HFFc6 (cell line): ENCODE measurements around the gene TMSB4X. TPM values are rescaled to one million over a fixed set of nuclear protein-coding genes. Genes with fewer than 3 reads are reported as not detected.
"Not testable (repeated sequence)": the region's sequence is repeated elsewhere in the genome, so short reads cannot be mapped to it uniquely, and the experiment has no call there.

ENCODE experiments used
- DNase-seq: peaks from one replicate; pipeline ENCODE4 v3.0.0-alpha.2; 2018
- H3K27ac Mint-ChIP-seq: 2 replicates; pipeline ENCODE4 v1.8.0; 2020; ENCODE audit warnings: mild to moderate bottlenecking, mixed read lengths
- H3K27me3 Mint-ChIP-seq: 2 replicates; pipeline ENCODE4 v1.8.0; 2021; ENCODE audit warnings: mild to moderate bottlenecking, moderate library complexity, mixed read lengths; ENCODE audit not compliant: insufficient read depth
- H3K36me3 Mint-ChIP-seq: 2 replicates; pipeline ENCODE4 v1.8.0; 2021; ENCODE audit warnings: low read depth, mixed read lengths
- H3K4me1 Mint-ChIP-seq: 2 replicates; pipeline ENCODE4 v1.8.0; 2020; ENCODE audit warnings: low read depth, mixed read lengths
- H3K4me3 Mint-ChIP-seq: 2 replicates; pipeline ENCODE4 v1.8.0; 2020; ENCODE audit warnings: mild to moderate bottlenecking, moderate library complexity, mixed read lengths
- H3K9me3 Mint-ChIP-seq: 2 replicates; pipeline ENCODE4 v1.8.0; 2020; ENCODE audit warnings: mild to moderate bottlenecking, mixed read lengths
- total RNA-seq, 6 experiments: library from RNA; stranded (reverse); fragmentation: NEBNext Ultra II Directional; extraction: Animal tissue kit (Norgen Biotek cat#: 25700); gene quantifications; 2 replicates in 1 of 6; 3 replicates in 5 of 6; pipeline ENCODE4 v1.2.3, GENCODE V29; 2021
- TF ChIP-seq, protein P1 (sequence below): fragments of 200-600 bp; sonication (generic); IDR thresholded peaks from 2 replicates; pipeline ENCODE4 v1.5.0; 2021; ENCODE audit warnings: antibody characterized with exemption, mild to moderate bottlenecking

Gene TMSB4X
- total RNA-seq, 6 experiments from 2014 or later = 2,364 to 3,067 (median 2,845) TPM

DNA sequence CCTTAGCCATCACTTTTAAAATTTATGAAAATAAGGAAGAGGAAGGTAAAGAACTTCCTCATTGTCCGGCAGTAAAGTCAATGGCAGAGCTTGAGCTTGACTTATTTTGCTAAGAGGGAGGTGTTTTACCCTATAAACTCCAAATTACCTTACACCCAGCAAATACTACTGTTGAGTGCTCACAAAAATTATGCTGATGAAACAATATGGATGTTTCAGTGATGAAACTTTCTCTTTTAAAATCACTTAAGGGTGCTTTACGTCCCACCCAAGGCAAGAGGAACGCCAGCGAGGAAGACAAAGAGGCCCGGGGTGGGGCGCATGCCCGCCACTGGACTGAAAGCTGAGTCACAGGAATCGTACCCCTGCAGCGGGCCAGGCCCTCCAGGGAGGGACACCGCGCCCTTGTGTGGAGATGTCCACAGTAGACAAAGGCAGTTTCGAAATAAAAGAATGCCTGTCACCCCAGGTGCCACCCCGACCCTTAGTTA, 560 bp upstream of the TMSB4X start:
- Mint-ChIP-seq H3K27ac (peak overlapping the region; percentile 97), H3K4me3 (peak overlapping the region; percentile 94), H3K36me3 (peaks cover 29% of the 10 kb centered on the region), H3K27me3 (peaks cover 9% of the 10 kb centered on the region), H3K4me1 (peaks cover 28% of the 10 kb centered on the region), H3K9me3 (no peaks in the 10 kb centered on the region; the same call in 1 of the 2 replicates)
- DNase-seq = peak; percentile 48
- TF ChIP-seq, protein P1, sequence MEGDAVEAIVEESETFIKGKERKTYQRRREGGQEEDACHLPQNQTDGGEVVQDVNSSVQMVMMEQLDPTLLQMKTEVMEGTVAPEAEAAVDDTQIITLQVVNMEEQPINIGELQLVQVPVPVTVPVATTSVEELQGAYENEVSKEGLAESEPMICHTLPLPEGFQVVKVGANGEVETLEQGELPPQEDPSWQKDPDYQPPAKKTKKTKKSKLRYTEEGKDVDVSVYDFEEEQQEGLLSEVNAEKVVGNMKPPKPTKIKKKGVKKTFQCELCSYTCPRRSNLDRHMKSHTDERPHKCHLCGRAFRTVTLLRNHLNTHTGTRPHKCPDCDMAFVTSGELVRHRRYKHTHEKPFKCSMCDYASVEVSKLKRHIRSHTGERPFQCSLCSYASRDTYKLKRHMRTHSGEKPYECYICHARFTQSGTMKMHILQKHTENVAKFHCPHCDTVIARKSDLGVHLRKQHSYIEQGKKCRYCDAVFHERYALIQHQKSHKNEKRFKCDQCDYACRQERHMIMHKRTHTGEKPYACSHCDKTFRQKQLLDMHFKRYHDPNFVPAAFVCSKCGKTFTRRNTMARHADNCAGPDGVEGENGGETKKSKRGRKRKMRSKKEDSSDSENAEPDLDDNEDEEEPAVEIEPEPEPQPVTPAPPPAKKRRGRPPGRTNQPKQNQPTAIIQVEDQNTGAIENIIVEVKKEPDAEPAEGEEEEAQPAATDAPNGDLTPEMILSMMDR = no peak

DNA sequence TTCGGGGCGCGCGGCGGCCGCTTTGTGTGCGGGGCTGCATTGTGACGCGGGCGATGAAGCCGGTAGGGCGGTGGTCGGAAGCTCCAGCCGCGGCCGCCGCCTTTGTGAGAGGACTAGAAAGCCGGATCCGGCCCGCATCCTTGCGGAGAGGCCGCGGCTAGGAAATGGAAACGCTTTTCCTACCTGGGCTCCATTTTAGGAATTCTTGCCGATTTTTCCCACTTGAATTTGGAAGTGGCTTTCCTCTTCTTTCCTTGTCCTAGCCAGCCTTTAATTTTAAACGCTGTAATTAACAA, 708 bp downstream of the TMSB4X start:
- Mint-ChIP-seq H3K9me3 (no peaks in the 10 kb centered on the region; the same call in 1 of the 2 replicates), H3K36me3 (peaks cover 29% of the 10 kb centered on the region), H3K4me3 (peak overlapping the region; percentile 94), H3K27ac (peak overlapping the region; percentile 97), H3K27me3 (peaks cover 9% of the 10 kb centered on the region), H3K4me1 (peaks cover 27% of the 10 kb centered on the region)
- no peak for DNase-seq
- TF ChIP-seq, protein P1 = no peak

DNA sequence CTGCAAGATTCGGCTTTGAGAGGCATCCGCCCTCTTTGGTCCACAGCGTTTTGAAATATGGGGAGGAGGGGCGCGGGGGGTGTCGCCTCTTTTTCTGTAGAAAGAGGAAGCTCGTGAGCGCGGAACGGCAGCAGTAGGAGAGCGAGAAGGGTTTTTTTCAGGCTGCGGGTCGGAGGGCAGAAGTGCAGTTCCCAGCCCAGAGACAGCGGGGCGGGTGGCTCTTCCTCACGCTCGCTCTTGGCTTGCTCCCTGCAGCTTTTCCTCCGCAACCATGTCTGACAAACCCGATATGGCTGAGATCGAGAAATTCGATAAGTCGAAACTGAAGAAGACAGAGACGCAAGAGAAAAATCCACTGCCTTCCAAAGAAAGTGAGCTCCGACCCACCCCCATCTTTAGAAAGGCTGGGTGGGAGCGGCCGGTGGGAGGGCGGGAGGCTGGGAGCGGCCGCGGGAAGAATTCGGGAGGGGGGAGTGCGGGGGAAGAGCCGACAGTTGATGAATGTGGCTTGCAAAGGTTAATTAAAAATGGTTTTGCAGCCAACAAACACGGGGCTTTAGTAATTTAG, 1.2 kb downstream of the TMSB4X start:
- Mint-ChIP-seq H3K27me3 (peaks cover 9% of the 10 kb centered on the region), H3K4me1 (peaks cover 23% of the 10 kb centered on the region), H3K36me3 (peaks cover 29% of the 10 kb centered on the region), H3K27ac (peak overlapping the region; percentile 97), H3K4me3 (peak overlapping the region; percentile 94), H3K9me3 (no peaks in the 10 kb centered on the region; the same call in 1 of the 2 replicates)
- no peak for DNase-seq
- TF ChIP-seq, protein P1 = no peak

DNA sequence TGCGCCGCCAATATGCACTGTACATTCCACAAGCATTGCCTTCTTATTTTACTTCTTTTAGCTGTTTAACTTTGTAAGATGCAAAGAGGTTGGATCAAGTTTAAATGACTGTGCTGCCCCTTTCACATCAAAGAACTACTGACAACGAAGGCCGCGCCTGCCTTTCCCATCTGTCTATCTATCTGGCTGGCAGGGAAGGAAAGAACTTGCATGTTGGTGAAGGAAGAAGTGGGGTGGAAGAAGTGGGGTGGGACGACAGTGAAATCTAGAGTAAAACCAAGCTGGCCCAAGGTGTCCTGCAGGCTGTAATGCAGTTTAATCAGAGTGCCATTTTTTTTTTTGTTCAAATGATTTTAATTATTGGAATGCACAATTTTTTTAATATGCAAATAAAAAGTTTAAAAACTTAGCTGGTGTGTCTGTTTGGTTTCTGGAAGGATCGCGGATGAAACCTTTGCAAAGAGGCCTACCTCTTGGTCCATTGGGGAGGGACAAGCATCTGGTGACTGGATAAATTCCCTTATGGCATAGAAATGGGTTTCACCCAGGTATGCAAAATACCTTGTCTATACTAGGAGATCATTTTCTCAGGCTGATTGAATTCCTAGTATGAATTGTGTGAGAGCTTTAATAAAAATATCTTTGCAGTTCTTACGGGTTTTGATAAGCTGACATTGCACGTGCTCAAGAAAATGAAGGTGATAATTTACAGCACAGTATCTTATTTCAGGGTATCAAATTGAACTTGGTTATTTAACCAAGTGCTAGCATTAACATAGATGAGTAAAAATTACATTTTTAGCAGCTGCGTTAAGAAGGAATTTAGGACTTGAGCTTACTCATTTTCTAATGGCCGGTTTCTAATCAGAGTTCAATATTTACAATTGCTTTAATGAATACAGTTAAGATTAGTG, 2.2 kb downstream of the TMSB4X start:
- peaks cover 23% of the 10 kb centered on the region for H3K4me1 Mint-ChIP-seq
- peaks cover 29% of the 10 kb centered on the region for H3K36me3 Mint-ChIP-seq
- peak overlapping the region; percentile 74 for H3K27ac Mint-ChIP-seq
- DNase-seq, H3K9me3 Mint-ChIP-seq, H3K27me3 Mint-ChIP-seq: not testable (repeated sequence)
- peak overlapping the region; percentile 94 for H3K4me3 Mint-ChIP-seq

DNA sequence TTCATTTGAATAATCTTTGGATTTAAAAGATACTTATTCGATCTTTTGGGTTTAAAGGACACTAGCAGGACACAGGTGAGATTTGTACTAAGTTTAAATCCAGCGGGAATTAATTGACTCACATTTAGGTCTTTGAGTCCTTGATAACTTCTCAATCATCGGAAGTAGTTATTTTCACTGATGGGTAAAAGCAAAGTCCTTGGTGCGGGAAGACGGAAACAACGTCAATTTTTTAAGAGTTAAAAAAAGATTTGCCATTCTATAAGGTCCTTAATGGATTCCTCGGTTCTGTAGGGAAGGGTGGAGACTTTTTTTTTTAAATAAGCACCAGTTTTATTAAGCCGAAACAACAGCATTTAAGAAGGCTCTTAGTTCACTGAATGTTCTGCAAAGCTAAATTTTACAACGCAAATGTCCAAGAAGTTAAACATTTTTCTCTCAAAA, 2.9 kb downstream of the TMSB4X start:
- H3K9me3 Mint-ChIP-seq = no peaks in the 10 kb centered on the region; the same call in 1 of the 2 replicates

More for the DNA sequence above, 2.9 kb downstream of the TMSB4X start:
- Mint-ChIP-seq H3K36me3 (peaks cover 29% of the 10 kb centered on the region), H3K27ac (peak overlapping the region; percentile 74), H3K4me3 (peak overlapping the region; percentile 94), H3K27me3 (peaks cover 9% of the 10 kb centered on the region), H3K4me1 (peaks cover 23% of the 10 kb centered on the region)
- no peak for DNase-seq
- TF ChIP-seq, protein P1 = no peak
